Ishikawa (cell line): ENCODE measurements around the gene PSMC1.

Experiments used
- CEBPB ChIP-seq: IDR thresholded peaks from 2 replicates; pipeline ENCODE4 v1.6.1; 2012
- CREB1 ChIP-seq: IDR thresholded peaks from 2 replicates; pipeline ENCODE4 v1.6.1; 2012; ENCODE audit warnings: low read depth
- EP300 ChIP-seq: IDR thresholded peaks from 2 replicates; pipeline ENCODE4 v1.6.1; 2012; ENCODE audit warnings: borderline replicate concordance
- MAX ChIP-seq: IDR thresholded peaks from 2 replicates; pipeline ENCODE4 v1.6.1; 2012
- NFIC ChIP-seq: IDR thresholded peaks from 2 replicates; pipeline ENCODE4 v1.6.1; 2012
- REST ChIP-seq: IDR thresholded peaks from 2 replicates; pipeline ENCODE4 v1.6.1; 2012; ENCODE audit warnings: low read depth, mild to moderate bottlenecking
- TAF1 ChIP-seq: IDR thresholded peaks from 2 replicates; pipeline ENCODE4 v1.6.1; 2012; ENCODE audit warnings: low read depth, mild to moderate bottlenecking
- TCF12 ChIP-seq: IDR thresholded peaks from 2 replicates; pipeline ENCODE4 v1.6.1; 2012; ENCODE audit warnings: low read depth
- USF1 ChIP-seq: IDR thresholded peaks from 2 replicates; pipeline ENCODE4 v1.6.1; 2012
- YY1 ChIP-seq: IDR thresholded peaks from 2 replicates; pipeline ENCODE4 v1.6.1; 2012; ENCODE audit warnings: low read depth

GRCh38 chr14:90278199-90279175 is 22.1 kb downstream of the PSMC1 start:
- TF ChIP-seq CEBPB (no peak), NFIC (no peak), YY1 (no peak), USF1 (no peak), REST (no peak), MAX (no peak), TCF12 (no peak), EP300 (no peak), TAF1 (no peak), CREB1 (no peak)
